ENCODE data around the gene DDX10.

Gene DDX10

DNA sequence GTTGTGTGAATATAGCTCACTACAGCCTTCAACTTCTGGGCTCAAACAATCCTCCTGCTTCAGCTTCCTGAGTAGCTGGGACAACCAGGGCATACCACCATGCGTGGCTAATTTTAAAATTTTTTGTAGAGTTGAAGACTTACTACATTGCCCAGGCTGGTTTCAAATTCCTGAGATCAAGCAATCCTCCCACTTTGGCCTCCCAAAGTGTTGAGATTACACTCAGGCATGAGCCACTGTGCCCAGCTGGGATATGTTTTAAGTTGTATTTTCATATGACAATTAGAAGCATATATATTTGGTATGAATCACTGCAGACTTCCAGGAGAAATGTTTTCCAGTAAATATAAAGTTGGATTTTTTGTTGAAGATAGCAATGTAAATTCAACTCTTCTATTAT is 15.4 kb downstream of the DDX10 start:
- TF ChIP-seq GATA3 (IDR thresholded peaks at IDR 0.05; ENCODE audit: low read depth, low read length) = no peak
- TF ChIP-seq GATA2 (IDR thresholded peaks at IDR 0.05; ENCODE audit: low read depth, low read length) = no peak

GRCh38 chr11:108685419-108686130 is 20.7 kb downstream of the DDX10 start:
- TF ChIP-seq GATA3 (IDR thresholded peaks at IDR 0.05; ENCODE audit: low read depth, low read length) = no peak
- no peak for TF ChIP-seq GATA2 (IDR thresholded peaks at IDR 0.05; ENCODE audit: low read depth, low read length)

DNA sequence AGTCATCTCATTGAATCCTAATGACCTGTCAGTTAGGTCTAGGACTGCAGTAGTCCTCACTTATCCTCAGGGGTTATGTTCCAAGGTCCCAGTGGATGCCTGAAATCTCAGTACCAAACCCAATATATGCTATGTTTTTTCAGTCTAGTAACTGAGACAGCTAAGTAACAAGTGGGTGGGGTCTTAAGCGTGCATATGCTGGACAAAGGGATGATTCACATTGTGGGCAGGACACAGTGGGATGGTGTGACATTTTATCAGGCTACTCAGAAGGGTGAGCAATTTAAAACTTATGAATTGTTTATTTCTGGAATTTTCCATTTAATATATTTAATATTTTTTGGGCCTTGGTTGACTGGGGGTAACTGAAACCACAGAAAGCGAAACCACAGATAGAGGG is 29.0 kb downstream of the DDX10 start:
- TF ChIP-seq GATA2 (IDR thresholded peaks at IDR 0.05; ENCODE audit: low read depth, low read length) = no peak
- no peak for TF ChIP-seq GATA3 (IDR thresholded peaks at IDR 0.05; ENCODE audit: low read depth, low read length)

DNA sequence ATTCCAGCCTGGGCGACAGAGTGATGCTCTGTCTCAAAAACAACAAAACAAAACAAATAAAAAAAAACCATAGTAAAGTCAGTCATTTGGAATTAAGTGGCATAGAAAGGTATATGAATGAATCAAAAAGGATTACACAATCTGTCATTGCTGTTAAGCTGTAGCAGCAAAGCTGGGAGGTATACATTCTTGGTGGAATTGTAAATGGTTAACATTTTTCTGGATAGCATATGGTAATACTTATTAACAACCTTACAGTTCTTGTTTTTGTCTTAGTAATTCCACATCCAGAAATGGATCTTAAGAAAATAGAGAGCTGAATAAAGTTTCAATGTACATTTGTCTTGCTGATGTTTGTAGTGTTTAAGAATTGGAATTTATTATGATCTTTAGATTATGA is 30.0 kb downstream of the DDX10 start:
- TF ChIP-seq GATA2 (IDR thresholded peaks at IDR 0.05; ENCODE audit: low read depth, low read length) (no peak), GATA3 (IDR thresholded peaks at IDR 0.05; ENCODE audit: low read depth, low read length) (no peak)

DNA sequence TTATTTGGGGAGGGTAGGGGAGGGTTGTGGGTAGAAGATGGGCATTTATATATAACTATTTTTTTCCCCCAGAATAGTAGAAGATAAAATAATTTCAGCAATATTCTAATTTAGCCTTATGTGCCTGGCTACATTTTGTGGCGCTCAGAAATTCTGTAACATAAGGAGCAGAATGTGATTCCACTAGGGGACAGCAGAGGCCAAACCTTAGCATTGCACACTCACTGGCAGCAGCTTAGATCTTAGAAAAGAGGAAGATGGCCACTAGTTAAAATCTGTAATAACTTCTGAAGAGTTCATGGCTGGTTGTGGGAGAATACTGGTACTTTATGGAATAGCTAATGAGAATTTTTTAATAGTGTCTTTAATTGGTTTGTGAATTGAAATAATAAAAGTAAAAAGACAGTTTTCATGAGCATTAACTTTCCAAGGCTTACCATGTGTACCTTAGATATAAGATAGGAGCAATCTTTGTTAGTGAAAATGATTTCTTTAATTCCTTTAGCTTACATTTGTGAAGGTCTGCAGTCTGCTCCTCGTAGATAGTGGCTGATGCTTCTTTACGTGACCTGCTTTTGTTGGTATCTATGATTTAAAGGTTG is 33.1 kb downstream of the DDX10 start:
- TF ChIP-seq GATA3 (IDR thresholded peaks at IDR 0.05; ENCODE audit: low read depth, low read length) (no peak), GATA2 (IDR thresholded peaks at IDR 0.05; ENCODE audit: low read depth, low read length) (no peak)

DNA sequence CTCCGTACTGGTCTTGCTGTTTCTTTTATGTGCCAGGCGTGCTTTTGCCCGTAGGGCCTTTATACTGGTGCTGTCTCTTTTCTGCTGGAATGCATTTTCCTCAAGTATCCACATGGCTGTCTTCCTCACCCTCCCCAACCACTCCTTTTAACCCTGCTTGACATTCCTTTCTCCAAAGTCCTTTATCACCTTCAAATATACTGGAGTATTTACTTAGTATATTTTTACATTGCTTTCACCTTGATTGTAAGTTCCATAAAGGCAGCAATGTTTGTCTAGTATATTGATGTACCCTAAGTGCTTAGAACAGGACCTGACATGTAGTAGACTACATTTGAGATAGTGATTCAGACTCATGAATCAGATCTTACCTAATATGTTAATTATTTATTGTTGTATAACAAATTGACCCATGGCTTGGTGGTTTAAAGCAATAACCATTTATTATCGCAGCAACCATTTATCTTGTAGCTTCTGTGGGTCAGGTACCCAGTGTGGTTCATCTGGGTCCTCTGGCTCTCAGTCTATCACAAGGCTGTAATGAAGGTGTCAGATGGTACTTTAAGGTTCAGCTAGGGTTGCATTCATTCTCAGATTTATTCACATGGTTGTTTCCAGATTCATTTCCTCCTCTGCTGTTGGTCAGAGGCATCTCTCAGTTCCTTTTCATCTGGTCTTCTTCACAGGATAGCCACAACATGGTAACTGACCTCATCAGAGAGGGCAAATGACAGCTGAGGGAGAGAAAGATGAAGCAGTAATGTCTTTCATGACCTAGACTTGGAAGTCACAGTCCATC is 34.2 kb downstream of the DDX10 start:
- TF ChIP-seq GATA2 (IDR thresholded peaks at IDR 0.05; ENCODE audit: low read depth, low read length) = no peak
- no peak for TF ChIP-seq GATA3 (IDR thresholded peaks at IDR 0.05; ENCODE audit: low read depth, low read length)

DNA sequence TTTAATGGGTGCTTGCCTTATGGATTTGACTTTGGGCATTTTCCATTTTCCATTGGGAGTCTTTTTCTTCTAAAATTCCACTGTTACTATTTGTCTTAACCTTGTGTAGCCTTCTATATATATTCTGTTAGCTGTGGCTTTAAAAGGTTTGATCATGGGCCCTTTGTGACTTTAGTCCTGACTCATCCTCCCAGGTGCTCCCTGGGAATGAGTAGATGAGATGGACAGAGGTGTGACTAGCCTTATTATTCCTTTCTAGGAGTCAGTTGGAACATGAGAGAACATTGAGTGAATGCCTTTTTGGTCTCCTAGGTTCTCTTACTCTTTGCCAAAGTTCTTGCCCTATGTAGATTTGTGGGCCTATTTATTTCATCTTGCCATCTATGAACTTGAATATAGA is 39.0 kb downstream of the DDX10 start:
- TF ChIP-seq GATA3 (IDR thresholded peaks at IDR 0.05; ENCODE audit: low read depth, low read length) (no peak), GATA2 (IDR thresholded peaks at IDR 0.05; ENCODE audit: low read depth, low read length) (no peak)

DNA sequence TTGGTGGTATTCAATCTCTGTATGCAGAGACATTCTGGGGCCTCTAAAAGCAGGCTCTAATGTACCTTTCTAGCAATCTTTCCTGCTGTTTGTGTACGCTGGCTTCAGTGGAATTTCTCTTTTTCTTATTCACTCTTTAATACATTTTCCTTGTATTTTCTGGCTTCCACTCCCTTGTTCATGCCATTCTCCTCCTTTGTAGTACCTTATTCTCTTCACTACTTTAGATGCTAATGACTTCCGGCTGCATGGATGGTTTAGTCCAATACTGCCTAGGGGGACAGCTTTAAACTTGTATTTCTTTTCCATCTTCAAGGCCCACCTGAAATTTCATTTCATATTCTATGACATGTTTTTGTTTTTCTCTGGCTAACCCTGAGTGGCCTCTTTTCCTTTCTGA is 40.2 kb downstream of the DDX10 start:
- no peak for TF ChIP-seq GATA3 (IDR thresholded peaks at IDR 0.05; ENCODE audit: low read depth, low read length)
- TF ChIP-seq GATA2 (IDR thresholded peaks at IDR 0.05; ENCODE audit: low read depth, low read length) = no peak

DNA sequence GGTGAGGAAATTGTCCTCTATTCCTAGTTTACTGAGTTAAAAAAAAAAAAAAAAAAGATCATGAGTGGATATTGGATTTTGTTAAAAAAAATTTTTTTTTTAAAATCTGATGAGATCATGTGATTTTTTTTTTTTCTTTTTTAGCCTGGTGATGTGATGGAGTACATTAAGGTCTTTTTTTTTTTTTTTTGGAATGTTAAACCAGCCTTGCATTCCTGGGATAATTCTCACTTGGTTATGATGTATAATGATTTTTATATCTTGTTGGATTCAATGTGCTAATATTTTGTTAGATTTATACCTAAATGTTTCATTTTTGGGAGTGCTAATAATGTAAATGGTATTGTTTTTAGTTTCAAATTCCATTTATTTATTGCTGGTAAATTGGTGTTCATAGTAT is 43.3 kb downstream of the DDX10 start:
- TF ChIP-seq GATA2 (IDR thresholded peaks at IDR 0.05; ENCODE audit: low read depth, low read length) (no peak), GATA3 (IDR thresholded peaks at IDR 0.05; ENCODE audit: low read depth, low read length) (no peak)

DNA sequence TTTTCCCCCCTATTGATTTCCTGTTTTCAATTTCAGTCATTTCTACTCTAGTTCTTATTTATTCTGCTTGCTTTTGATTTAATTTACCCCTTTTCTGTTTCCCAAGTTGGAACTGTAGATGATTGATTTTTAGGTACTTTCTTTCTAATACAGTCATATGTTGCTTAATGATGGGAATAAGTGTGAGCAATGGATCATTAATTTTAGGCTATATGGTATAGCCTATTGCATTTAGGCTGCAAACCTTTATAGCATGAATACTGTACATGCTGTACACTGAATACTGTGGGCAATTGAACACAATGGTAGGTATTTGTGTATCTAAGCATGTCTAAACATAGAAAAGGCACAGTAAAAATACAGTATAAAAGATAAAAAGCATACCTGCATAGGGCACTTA is 44.9 kb downstream of the DDX10 start:
- TF ChIP-seq GATA3 (IDR thresholded peaks at IDR 0.05; ENCODE audit: low read depth, low read length) (no peak), GATA2 (IDR thresholded peaks at IDR 0.05; ENCODE audit: low read depth, low read length) (no peak)

- TF ChIP-seq GATA2 (IDR thresholded peaks at IDR 0.05; ENCODE audit: low read depth, low read length) (no peak), GATA3 (IDR thresholded peaks at IDR 0.05; ENCODE audit: low read depth, low read length) (no peak)
Measured at GRCh38 chr11:108713076-108713790, 48.4 kb downstream of the DDX10 start.

DNA sequence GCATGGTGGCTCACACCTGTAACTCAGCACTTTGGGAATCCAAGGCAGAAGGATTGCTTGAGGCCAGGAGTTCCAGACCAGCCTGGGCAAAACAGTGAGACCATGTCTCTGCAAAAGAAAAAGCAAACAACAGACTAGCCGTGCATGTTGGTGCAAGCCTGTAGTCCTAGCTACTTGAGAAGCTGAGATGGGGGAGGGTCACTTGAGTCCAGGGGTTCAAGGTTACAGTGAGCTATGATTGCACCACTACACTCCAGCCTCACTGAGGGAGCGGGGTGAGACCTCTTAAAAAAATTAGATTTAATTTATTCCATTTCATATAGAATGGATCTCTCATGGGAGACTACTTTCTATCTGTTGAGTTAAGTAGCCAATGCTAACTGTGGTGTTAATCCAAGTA is 50.4 kb downstream of the DDX10 start:
- TF ChIP-seq GATA3 (IDR thresholded peaks at IDR 0.05; ENCODE audit: low read depth, low read length) = no peak
- no peak for TF ChIP-seq GATA2 (IDR thresholded peaks at IDR 0.05; ENCODE audit: low read depth, low read length)

DNA sequence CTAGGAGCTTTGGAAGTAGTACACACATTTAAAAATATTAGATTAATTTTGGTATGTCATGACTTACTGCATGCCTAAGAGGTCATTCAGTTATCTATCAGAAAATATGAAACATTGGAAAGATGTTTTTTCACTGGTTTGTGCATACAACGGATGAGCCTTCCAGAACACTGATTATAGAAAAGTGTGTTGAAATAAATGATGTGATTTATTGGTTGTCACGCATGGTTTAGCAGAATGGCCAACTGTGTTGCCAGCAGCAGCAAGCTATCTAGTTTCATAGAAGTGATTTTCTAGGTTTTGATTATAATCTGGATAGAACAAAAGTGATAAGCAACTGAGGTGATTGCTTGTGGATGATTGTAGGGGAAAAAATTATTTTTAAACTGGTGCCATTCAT is 53.6 kb downstream of the DDX10 start:
- TF ChIP-seq GATA2 (IDR thresholded peaks at IDR 0.05; ENCODE audit: low read depth, low read length) (no peak), GATA3 (IDR thresholded peaks at IDR 0.05; ENCODE audit: low read depth, low read length) (no peak)

All from SH-SY5Y (cell line).